CD4-positive, alpha-beta T cell treated with Interferon alpha-2 for 1 hour (primary cell): Measurements from ENCODE around the gene RAB20.
A peak's percentile ranks its signal among the peaks of the same experiment; 100 is the strongest.
"Not testable (repeated sequence)": the region's sequence is repeated elsewhere in the genome, so short reads cannot be mapped to it uniquely, and the experiment has no call there.

Experiments
- DNase-seq, 2 donors: peaks; one replicate each; pipeline ENCODE4 v3.0.0-alpha.2; 2020 to 2022

The RAB20 gene

DNA sequence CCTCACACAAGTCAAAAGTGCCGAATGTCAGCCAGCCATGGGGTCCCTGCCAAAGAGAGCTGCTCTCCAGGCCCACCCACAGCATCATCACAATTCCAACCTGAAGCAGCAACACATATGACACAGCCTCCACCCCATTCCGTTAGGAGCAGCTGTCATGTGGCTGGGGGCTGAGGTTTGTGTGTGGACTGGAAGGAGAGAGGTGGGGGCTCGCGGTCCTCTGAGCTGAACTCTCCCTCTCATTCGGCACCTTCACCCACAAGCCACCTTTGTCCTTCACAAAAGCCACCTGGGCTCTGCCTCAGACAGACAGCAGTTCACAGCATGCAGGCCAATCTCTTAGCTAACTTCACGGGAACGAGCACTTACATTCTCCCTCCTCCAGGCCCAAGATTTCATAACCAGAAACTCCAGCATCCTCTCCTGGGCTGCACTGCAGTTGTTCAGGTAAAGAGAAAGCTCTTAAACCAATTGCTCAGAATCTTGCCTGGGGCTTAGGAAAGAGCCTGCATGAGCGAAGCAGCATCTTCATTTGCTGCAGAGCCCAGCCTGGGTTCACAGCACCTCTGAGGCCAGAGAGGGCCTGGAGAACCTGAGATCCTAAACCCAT lies 7.2 kb downstream of the RAB20 start:
- no peak for DNase-seq

DNA sequence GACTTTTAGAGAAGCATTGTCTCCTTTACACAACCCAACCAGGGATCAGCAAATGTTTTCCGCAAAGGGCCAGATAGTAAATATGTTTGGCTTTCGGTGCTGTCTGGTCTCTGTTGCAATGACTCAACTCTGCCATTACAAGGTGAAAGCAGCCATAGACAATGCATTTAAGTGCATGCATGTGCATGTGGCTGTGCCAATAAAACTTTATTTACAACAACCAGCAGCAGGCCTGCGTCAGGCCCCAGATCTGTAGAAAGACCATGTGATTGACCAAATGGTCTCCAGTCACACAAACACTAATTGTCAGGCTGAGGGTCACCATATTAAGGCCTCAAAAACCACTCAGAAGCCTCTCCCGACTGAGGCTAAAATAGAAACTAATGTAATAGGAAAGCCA lies 8.1 kb downstream of the RAB20 start:
- DNase-seq = no peak

DNA sequence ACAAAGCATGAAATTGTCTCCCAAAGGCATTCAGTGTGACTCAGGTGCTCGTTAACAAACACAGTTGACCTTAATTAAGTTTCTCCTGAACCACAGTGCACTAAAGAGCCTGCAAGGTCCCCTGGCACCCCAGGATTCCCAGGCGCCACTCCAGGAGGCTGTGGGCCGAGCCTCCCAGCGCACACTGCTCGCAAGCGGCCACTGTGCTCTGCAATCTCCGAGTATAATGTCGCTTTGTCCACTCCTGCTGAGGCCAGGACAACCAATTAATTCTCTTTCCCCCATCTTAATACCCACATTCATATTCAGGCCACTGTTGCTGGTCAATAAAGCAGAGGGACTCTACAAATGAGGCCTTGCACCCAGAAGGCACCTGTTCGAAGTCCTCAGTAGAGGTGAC lies 8.8 kb downstream of the RAB20 start:
- no peak for DNase-seq

DNA sequence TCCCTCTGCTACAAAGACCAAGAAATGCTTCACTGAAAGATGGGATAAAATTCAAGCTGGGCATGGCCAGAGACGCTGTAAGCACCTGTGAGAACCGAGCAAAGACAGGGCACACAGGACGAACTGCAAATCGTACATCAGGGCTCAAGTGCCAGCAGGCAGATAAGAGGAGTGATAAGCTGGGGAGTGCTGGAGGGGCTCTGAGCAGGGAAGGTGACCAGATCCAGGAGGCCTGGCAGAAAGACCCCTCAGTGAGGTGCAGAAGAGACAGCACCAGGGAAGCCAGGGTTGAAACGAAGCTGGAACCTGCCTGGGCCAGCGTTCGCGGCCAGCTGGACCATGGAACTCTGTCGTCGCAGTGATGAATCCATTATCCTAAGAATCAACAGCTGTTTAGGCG lies 10.2 kb downstream of the RAB20 start:
- no peak for DNase-seq

DNA sequence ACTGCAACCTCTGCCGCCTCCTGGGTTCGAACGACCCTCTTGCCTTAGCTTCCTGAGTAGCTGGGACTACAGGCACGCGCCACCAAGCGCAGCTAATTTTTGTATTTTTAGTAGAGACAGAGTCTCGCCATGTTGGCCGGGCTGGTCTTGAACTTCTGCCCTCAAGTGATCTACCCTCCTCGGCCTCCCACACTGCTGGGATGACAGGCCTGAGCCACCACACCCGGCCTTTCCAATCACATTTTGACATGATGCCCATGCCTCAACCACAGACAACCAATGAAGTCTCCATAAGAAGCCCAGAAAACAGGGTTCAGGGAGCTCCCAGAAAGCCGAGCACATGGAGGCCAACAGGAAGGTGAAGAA lies 11.7 kb downstream of the RAB20 start:
- no peak for DNase-seq

- DNase-seq = no peak
Observed at GRCh38 chr13:110548891-110549794, 12.4 kb downstream of the RAB20 start.

DNA sequence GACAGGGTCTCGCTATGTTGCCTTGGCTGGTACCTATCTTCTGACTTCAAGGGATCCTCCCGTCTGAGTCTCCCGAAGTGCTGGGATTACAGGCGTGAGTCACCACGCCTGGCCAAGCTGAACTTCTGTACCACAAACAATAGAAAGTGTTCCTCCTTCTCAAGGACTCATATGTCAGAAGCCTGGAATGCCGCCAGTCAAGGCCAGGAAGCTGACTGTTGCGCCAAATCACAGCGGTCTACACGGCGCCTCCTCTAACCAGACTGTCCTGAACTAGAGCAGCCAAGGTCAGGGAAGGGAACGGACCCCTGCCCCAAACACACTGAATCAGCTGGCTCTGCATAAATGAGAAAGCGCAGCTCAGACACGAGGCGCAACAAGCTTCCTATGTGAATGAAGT lies 14.6 kb downstream of the RAB20 start:
- no peak for DNase-seq

DNA sequence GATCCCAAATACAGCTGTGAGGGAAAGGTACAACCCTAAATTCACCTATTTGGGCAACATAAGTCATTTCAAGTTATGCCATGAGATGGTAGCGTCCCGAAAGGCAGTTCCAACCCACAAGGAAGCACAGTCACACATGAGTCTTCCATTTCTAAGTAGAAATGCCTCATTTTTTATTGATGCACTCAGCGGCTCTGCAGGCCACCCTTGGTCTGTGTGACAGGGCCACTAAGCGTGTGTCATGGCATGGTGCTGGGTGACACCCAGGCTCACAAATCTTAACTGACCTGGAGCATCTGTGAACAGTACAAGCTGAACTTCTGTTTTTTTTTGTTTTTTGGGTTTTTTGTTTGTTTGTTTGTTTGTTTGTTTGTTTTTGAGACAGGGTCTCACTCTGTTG lies 15.1 kb downstream of the RAB20 start:
- DNase-seq = no peak

GRCh38 chr13:110542169-110542796 lies 19.2 kb downstream of the RAB20 start:
- no peak for DNase-seq

GRCh38 chr13:110541526-110541920 lies 20.0 kb downstream of the RAB20 start:
- DNase-seq = no peak

DNA sequence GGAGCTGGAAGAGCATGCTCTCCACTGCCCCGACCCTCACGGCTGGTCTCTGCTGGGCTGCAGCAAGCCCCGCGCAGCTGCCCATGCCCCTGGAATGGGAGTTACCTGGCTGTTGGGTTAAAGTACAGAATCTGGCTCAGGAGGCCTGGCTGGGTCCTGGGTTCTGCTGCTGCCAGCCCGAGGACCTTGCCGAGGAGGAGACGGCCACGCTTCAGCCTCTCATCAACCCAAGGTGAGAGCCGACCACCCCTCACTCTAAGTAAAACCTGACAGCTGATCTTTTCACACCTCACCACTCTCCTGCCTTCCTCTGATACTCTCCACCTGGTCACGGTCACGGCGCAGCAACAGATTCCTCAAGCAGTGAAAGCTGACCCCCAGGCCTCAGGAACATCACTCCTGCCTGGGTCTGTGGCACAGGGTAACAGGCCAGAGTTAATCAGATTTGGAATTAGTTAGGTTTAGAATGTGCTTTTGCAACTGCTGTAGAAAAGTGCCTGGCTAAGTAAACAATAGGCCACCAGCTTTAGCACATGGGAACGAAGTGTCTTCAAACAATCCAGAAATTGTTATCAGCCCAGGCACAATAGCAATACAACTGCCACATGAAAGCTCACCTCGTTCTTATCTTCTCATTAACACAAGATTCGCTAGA lies 20.5 kb downstream of the RAB20 start:
- no peak for DNase-seq

DNA sequence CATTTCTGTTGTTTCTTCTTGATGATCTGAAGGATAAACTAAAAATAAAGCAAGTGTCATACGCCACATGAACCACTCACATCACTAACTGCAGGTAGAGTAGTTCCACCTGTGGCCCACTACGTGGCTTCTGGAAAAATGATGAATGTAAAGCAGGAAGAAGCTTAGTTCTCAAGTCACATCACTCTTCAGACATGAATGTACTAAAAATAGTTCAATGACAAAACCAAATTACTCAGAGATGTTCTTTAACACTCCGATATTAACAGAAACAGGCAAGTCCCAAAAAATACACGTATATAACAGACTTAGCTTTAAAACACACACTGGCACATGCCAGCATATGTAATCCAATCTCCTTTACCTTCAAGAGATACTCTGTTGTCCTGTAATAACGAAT lies 21.6 kb downstream of the RAB20 start:
- DNase-seq = no peak

- no peak for DNase-seq
Observed at GRCh38 chr13:110538632-110539031, 22.9 kb downstream of the RAB20 start.

DNA sequence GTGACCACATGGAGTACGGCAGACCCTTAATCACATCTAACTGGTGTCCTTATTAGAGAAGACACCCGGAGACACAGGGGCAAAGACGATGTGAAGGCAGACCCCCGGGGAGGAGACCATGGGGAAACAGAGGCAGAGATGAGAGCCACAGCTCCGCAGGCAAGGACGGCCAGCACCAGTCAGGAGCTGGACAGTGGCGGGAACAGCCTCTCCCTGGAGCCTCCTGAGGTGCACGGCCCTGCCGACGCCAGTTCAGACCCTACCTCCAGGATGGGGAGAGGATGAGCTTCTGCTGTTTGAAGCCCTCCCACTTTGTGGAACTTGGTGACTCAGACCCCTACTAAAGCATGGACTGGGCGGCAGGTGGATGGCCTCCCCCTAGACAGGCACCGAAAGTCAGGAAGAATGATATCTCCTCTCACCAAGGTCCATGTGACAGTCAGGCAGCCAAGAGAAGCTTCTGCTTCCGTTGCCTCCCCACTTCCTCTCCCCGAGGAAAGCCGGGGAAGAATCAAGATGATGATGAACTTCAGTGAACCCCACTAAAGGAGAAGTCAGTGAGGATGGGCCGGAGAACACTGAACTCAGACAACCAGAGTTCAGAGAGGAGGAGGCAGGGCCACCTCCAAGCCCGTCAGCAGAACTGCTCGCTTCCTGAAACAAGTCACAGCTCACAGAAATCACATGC lies 25.4 kb downstream of the RAB20 start:
- peak; percentile 34 to 77 for DNase-seq

- no peak for DNase-seq
Observed at GRCh38 chr13:110535526-110535925, 26.0 kb downstream of the RAB20 start.

GRCh38 chr13:110533771-110534670 lies 27.5 kb downstream of the RAB20 start:
- DNase-seq = no peak

GRCh38 chr13:110532258-110532657 lies 29.3 kb downstream of the RAB20 start:
- not testable (repeated sequence) for DNase-seq

GRCh38 chr13:110531671-110532083 lies 29.8 kb downstream of the RAB20 start:
- no peak for DNase-seq

- no peak for DNase-seq
Observed at GRCh38 chr13:110531100-110531499, 30.4 kb downstream of the RAB20 start.

GRCh38 chr13:110529522-110530311 lies 31.8 kb downstream of the RAB20 start:
- no peak for DNase-seq

DNA sequence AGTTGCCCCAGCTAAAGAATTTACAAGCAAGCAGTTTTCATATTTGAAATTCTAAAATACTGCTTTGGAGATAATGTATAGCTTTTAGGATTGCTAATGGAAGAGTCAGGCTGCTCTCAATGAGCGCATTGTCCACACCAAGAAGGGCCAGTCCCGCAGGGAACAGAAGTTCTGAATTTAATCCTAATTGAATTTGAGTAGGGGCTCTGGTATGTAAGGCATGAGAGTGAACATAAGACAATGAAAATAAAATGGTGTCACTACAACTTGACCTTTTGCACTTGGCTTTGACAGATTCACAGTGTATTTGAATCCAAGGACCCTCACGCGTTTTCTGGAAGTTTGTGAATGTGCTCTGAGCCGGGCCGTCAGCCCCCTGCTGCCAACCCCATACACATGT lies 32.6 kb downstream of the RAB20 start:
- no peak for DNase-seq
